Putamen (tissue), 1 donor: ENCODE results near the gene ZBTB44.
"Not testable (repeated sequence)": the region's sequence is repeated elsewhere in the genome, so short reads cannot be mapped to it uniquely, and the experiment has no call there.

Source experiments
- DNase-seq: peaks from one replicate; pipeline ENCODE4 v3.0.0-alpha.2; 2016; ENCODE audit warnings: low spot score

The ZBTB44 gene

DNA sequence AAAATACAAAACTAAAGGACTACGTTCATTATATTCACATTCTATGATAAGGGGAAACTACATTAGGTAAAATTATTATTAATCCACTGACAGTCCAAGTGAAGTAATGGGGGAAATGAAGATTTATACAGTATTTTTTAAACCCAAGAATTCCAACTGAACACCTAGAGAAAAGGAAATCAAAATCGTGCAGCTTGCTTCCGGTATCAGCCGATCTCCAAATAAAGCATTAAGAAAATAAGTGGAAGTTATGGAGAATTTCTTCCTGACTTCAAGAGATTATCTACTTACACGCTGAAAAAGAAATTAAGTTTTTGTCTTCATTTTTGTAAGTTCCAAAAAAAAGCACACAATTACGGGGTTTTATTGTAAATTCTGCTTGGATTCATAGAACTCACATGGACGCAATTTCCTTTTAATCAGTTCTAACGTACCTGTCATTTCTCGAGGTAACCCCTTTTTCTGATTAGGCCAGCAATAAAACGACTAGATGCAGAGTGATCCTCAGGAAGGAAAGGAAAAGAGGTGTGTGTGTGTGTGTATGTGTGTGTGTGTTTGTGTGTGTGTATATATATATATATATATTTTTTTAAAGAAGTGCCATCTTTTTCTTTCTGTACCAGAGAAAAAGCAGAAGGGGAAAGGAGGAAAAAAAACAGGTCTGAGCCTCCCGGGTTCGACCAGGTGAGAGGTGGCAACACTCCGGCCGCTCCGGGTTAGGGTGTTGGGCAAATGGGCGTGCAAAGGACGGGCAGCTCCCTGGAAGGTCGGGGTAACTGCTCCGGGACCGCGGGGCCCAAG, 1.1 kb downstream of the ZBTB44 start:
- peak; percentile 11 for DNase-seq

DNA sequence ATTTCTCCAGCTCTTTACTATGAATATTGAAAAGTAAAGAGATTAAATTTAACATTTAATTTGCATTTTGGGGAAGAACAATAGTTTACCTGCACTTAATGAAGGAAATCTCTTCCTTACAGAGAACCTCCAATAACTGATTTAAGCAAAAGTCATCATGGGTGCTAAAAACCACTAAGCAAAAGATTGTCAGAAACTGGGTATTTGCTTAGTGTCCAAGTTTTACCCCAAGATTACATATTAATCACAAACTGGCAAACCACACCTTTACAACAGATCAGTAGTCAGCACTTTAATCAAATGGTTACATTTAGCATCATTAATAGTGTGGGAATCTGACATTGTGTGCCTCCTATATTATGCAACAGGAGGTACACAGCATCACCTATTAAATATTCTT, 2.7 kb downstream of the ZBTB44 start:
- DNase-seq, result no peak

GRCh38 chr11:130310622-130311021, 4.1 kb downstream of the ZBTB44 start:
- DNase-seq, result no peak

DNA sequence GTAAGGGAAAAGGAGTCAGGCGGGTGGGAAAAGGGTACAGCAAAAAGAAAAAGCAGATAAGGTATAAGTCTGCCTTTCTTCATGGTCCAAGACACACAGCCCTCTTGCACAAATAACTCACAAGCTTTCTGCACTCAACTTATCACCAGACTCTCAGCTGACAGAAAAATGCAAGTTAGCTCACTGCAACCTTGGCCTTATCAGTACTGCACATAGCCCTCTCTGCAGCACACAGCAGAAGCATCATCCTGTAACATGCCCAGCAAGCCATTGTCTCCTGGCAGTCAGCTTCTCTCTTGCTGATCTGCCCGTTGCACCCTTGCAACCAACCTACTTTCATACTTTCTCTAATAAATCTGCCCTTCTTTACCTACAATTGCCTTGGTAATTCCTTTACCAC, 5.8 kb downstream of the ZBTB44 start:
- DNase-seq, result no peak

GRCh38 chr11:130308059-130308458, 6.7 kb downstream of the ZBTB44 start:
- no peak for DNase-seq

GRCh38 chr11:130304651-130305050, 10.1 kb downstream of the ZBTB44 start:
- no peak for DNase-seq

GRCh38 chr11:130301002-130301401, 13.7 kb downstream of the ZBTB44 start:
- DNase-seq, result no peak

DNA sequence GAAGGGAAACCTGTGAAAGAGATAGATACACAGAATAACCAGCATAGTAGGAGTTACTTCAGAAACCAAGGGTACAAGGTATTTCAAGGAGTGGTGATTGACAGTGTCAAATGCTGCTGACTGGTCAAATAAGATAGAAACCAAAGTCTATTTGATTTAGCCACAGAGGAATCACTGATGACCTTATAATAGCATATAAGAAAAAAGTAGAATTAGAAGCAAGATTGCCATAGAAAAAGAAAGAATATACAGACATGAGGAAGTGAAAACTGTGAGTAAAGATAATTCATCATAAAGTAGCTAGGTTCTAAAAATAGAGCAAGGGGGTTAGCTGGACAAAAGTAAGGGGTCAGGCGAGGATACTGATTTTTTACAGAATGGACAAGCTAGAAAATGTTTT, 14.2 kb downstream of the ZBTB44 start:
- DNase-seq, result no peak

GRCh38 chr11:130299978-130300377, 14.7 kb downstream of the ZBTB44 start:
- DNase-seq, result no peak

- no peak for DNase-seq
Measured at GRCh38 chr11:130295657-130296056, 19.1 kb downstream of the ZBTB44 start.

- DNase-seq, result no peak
Measured at GRCh38 chr11:130282111-130282510, 32.6 kb downstream of the ZBTB44 start.

DNA sequence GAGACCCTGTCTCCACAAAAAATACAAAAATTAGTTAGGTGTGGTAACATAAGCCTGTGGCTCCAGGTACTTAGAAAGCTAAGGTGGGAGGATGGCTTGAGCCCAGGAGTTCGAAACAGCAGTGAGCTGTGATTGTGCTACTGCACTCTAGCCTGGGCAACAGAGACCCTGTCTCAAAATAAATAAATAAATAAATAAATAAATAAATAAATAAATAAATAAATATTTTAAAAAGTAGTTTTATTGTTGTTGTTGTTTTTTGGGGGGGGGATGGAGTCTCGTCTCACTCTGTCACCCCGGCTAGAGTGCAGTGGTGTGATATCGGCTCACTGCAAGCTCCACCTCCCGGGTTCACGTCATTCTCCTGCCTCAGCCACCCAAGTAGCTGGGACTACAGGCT, 33.4 kb downstream of the ZBTB44 start:
- DNase-seq, result not testable (repeated sequence)

GRCh38 chr11:130279989-130280388, 34.7 kb downstream of the ZBTB44 start:
- no peak for DNase-seq

DNA sequence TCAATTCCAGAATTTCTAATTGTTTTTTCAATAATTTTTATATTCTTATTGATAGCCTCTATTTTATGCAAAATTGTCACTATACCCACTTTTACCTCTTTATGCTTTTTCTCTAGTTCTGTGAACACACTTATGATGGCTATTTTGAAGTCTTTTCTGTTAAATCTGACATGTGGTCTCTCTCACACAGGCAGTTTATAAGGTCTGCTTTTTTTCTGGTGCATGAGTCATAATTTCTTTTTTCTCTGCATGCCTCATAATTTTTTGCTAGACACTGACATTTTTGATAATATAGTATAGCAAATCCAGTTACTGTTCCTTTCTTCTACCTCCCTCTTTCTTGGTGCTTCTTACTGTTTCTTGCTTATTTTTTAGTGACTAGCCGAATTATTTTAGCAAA, 36.0 kb downstream of the ZBTB44 start:
- no peak for DNase-seq

DNA sequence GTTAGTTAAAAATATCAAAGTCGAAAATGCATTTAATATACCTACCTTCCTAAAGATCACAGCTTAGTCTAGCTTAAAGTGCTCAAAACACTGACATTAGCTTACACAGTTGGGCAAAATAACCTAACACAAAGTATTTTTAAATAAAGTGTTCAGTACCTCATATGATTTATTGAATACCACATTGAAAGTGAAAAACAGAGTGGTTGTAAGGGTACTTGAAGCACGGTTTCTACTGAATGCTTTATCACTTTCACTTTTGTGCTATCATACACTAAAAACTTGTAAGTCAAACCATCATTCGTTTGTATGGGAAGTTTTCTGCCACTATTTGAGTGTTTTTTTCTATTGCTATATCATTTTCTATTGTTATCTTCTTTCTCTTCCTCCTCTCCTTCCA, 36.6 kb downstream of the ZBTB44 start:
- no peak for DNase-seq

GRCh38 chr11:130272336-130272735, 42.4 kb downstream of the ZBTB44 start:
- no peak for DNase-seq

DNA sequence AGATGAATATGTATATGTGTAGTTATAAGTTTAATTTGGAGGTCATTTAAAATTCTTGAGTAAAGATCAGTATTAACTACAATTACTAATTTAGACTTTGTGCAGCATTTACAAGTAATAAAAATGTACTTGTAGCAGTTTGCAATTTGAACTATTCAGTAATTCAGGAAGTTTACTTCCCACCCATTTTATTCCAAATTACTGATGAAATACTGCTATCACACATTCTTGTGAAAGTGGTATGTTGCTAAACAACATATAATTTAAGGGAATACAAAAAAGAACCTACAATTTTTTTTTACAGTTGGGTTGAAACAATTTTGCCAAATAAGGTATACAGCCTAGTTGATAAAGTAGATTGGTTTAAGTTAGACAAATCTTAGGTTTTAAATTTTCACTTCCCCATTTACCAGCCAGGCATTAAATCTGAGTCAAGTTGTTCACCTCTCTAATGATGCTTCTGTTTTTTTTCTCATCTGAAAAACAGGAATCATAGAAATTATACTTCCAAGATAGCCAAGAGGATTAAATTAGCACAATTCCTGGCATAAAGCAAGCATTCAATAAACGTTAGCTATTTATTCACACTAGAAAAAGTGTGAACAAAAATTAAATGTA, 45.3 kb downstream of the ZBTB44 start:
- no peak for DNase-seq

GRCh38 chr11:130263351-130263750, 51.4 kb downstream of the ZBTB44 start:
- no peak for DNase-seq

- no peak for DNase-seq
Measured at GRCh38 chr11:130262424-130262823, 52.3 kb downstream of the ZBTB44 start.

DNA sequence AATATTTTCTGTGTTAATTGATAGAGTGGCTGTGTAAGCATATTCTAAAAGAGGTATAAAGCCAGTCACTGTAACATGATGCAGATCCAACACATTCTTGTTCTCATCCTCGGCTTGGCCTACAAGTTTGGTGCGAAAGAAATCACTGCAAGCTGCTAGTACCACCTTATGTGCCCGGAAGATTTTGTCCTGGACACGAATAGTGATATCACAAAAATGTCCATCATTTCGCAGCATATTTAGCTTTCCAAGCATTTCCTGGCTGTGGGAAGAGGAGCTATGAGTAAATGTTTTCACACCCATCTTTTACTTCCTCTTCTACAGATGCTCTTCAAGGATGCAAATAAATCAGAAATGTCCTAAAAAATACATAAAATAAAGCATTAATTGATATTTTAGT, 53.1 kb downstream of the ZBTB44 start:
- no peak for DNase-seq

DNA sequence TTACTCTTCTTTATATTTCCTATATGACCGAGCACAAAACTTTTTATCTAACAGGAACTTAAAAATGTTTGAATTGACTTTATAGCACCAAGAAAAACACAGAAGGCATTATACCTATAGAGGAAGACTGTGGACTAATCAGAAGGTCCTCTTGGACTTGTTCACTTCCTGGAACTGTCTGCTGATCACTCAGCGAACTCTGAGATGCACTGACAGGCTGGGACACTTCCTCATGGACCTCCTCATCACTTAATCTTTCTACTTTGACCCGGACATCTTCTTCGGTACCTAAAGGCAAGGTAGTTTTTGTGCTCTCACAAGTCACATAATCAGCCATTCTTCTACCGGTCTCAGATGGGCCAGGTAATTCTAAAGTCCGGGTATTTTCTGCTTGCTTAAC, 54.0 kb downstream of the ZBTB44 start:
- no peak for DNase-seq

GRCh38 chr11:130260080-130260627, 54.6 kb downstream of the ZBTB44 start:
- DNase-seq, result no peak

GRCh38 chr11:130251763-130252162, 63.0 kb downstream of the ZBTB44 start:
- not testable (repeated sequence) for DNase-seq
